Spleen (tissue), 11 donors: ENCODE results near the gene FKTN. TPM values are rescaled to one million over a fixed set of nuclear protein-coding genes. Genes with fewer than 3 reads are reported as not detected.

Experiments used
- DNase-seq: peaks from one replicate; pipeline ENCODE4 v3.0.0-alpha.2; 2020
- H3K27ac ChIP-seq, 8 donors: fragments of 200-600 bp; sonication (generic) in 7 of 8; 1 replicate in 4 of 8; 2 replicates in 4 of 8; pipeline versions ENCODE4 v1.5.0 to v1.8.0; 2016 to 2021; ENCODE audit warnings: inconsistent platforms in 4 of 8, mild to moderate bottlenecking in 4 of 8, moderate library complexity in 1 of 8
- H3K27me3 ChIP-seq, 7 donors: fragments of 200-600 bp; sonication (generic) in 6 of 7; replicated peaks in 1 of 7; 1 replicate in 4 of 7; 2 replicates in 3 of 7; pipeline versions ENCODE4 v1.5.0 to v1.8.0; 2016 to 2021; ENCODE audit warnings: inconsistent platforms in 3 of 7, mild to moderate bottlenecking in 1 of 7
- H3K36me3 ChIP-seq, 6 donors: fragments of 200-600 bp; sonication (generic) in 5 of 6; 1 replicate in 4 of 6; 2 replicates in 2 of 6; pipeline versions ENCODE4 v1.5.0 to v1.8.0; 2016 to 2021; ENCODE audit warnings: inconsistent platforms in 2 of 6
- H3K4me1 ChIP-seq, 6 donors: fragments of 200-600 bp; sonication (generic) in 5 of 6; 1 replicate in 3 of 6; 2 replicates in 3 of 6; pipeline versions ENCODE4 v1.5.0 to v1.8.0; 2016 to 2021; ENCODE audit warnings: inconsistent platforms in 3 of 6
- H3K4me3 ChIP-seq, 8 donors: fragments of 200-600 bp; sonication (generic) in 7 of 8; 1 replicate in 4 of 8; 2 replicates in 4 of 8; pipeline versions ENCODE4 v1.5.0 to v1.8.0; 2016 to 2021; ENCODE audit warnings: inconsistent platforms in 4 of 8, mild to moderate bottlenecking in 4 of 8, moderate library complexity in 2 of 8
- H3K9me3 ChIP-seq, 8 donors: fragments of 200-600 bp; sonication (generic) in 7 of 8; 1 replicate in 4 of 8; 2 replicates in 4 of 8; pipeline versions ENCODE4 v1.5.0 to v1.8.0; 2016 to 2021; ENCODE audit warnings: inconsistent platforms in 4 of 8
- POLR2A ChIP-seq, 3 donors: fragments of 450-650 bp; IDR thresholded peaks; one replicate each; pipeline ENCODE4 v1.5.1; 2017; ENCODE audit warnings: antibody characterized with exemption in 3 of 3, mild to moderate bottlenecking in 1 of 3
- POLR2AphosphoS5 ChIP-seq, 3 donors: sonication (generic); formaldehyde crosslinking; IDR thresholded peaks; one replicate each; pipeline ENCODE4 v1.5.1; 2017; ENCODE audit warnings: antibody characterized with exemption in 3 of 3
- WGBS, 5 donors: extraction: QIAGEN DNeasy Blood & Tissue Kit in 3 of 5; methylation state at CpG; one replicate each; pipeline versions ENCODE4 v1.1.5 to v1.1.7; 2013 to 2018; 5-methylcytosine and 5-hydroxymethylcytosine counted together
- intact Hi-C: fragments of 100-400 bp; cut with DNase I; formaldehyde crosslinking; loops from one replicate; pipeline ENCODE4 v1.15.0; 2023; ENCODE audit warnings: low total_unique reads
- polyA plus RNA-seq, 3 donors: library from polyadenylated mRNA; stranded (reverse); fragments of 200-250 nt; gene quantifications; one replicate each; pipeline ENCODE4 v1.2.1, GENCODE V29; 2013
- total RNA-seq, 7 donors: library from RNA; depleted of rRNA in 3 of 7; stranded (reverse); fragments of >200 nt in 3 of 7; fragmentation: NEBNext Ultra II Directional in 4 of 7; extraction: Animal tissue kit (Norgen Biotek cat#: 25700) in 4 of 7; gene quantifications; one replicate each; pipeline versions ENCODE4 v1.1.0 to v1.2.1, GENCODE V29; 2016 to 2021
- TF ChIP-seq, protein P1 (sequence below), 11 experiments: fragments of 200-600 bp in 7 of 11; fragments of 450-650 bp in 4 of 11; sonication (generic) in 4 of 11; IDR thresholded peaks in 8 of 11; conservative IDR thresholded peaks in 3 of 11; 1 replicate in 7 of 11; 2 replicates in 4 of 11; pipeline versions ENCODE4 v1.4.0 to v1.8.0; 2016 to 2021; ENCODE audit warnings: antibody characterized with exemption in 11 of 11, inconsistent platforms in 4 of 11, mild to moderate bottlenecking in 1 of 11
- donor health status: healthy with polysubstance abuse.
- donor health status: DM: no; HTN: no; CAD: no; lungs with moderate emphysema.
- donor health status: DM: no; HTN: no; CAD: no.
- donor health status: Bipolar disorder and iron deficiency.
- donor health status: healthy.
- donor health status: DM: no; HTN: no; CAD: no.
- donor health status: DM: yes; HTN: yes; CAD: no.

Gene FKTN
- total and polyA plus RNA-seq, 10 donors, result 2.7 to 25.4 (median 11.0) TPM

DNA sequence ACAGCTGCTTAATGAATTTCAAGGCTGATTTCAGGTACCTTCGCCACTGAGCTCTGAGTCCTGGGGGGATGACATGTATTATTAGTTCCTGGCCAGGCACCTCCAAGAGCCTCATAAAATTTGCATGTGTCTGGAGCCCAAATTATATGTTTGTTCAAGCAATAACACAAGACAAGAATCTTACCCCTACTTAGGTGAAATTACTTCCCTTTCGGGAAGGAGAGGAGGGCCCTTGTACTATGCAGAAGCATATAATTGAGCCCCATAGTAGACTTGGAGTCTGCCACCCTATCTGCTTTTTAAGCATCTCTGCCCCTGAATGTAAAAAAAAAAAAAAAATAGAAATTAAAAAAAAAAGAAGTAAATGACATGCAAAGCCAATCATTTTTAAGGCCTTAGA, 123.4 kb downstream of the FKTN start:
- WGBS, 5 donors, result 85 to 98% (median 95%) methylated on average over 2 of the region's 2 CpGs
- Histone ChIP-seq H3K27me3 (no peaks in the 10 kb centered on the region), H3K4me3 (no peak overlapping the region), H3K9me3 (no peaks in the 10 kb centered on the region), H3K27ac (no peak overlapping the region), H3K4me1 (no peaks in the 10 kb centered on the region), H3K36me3 (no peaks in the 10 kb centered on the region)
- TF ChIP-seq POLR2A (IDR thresholded peaks at IDR 0.05), result no peak
- TF ChIP-seq POLR2AphosphoS5 (IDR thresholded peaks at IDR 0.05), result no peak
- TF ChIP-seq, protein P1, sequence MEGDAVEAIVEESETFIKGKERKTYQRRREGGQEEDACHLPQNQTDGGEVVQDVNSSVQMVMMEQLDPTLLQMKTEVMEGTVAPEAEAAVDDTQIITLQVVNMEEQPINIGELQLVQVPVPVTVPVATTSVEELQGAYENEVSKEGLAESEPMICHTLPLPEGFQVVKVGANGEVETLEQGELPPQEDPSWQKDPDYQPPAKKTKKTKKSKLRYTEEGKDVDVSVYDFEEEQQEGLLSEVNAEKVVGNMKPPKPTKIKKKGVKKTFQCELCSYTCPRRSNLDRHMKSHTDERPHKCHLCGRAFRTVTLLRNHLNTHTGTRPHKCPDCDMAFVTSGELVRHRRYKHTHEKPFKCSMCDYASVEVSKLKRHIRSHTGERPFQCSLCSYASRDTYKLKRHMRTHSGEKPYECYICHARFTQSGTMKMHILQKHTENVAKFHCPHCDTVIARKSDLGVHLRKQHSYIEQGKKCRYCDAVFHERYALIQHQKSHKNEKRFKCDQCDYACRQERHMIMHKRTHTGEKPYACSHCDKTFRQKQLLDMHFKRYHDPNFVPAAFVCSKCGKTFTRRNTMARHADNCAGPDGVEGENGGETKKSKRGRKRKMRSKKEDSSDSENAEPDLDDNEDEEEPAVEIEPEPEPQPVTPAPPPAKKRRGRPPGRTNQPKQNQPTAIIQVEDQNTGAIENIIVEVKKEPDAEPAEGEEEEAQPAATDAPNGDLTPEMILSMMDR (IDR thresholded peaks at IDR 0.05 in 8 of 11, conservative IDR thresholded peaks at IDR 0.05 in 3 of 11), result no peak
- intact Hi-C loops, result no loop called here
- no peak for DNase-seq

DNA sequence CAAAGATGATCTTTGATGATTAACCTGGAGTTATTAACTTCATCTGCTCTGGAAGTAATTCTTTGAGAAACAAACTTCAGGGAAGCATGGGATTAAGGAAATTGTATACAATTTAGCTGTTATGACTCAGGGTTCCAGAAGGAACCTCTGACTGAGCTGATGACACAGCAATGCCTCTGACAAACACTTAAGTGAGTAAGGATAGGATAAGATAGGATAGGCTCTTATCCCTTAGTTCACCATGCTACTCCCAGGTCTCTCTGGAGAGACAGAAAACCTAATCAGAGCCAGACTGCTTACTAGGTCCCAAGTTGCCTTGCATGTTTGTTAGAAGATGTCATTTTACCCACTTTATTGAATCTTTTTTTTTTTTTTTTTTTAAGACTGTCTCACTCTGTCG, 123.8 kb downstream of the FKTN start:
- WGBS, 5 donors, result 81 to 100% (median 96%) methylated on average over 1 of the region's 1 CpG
- H3K27ac ChIP-seq, result no peak overlapping the region
- intact Hi-C loops, result no loop called here

DNA sequence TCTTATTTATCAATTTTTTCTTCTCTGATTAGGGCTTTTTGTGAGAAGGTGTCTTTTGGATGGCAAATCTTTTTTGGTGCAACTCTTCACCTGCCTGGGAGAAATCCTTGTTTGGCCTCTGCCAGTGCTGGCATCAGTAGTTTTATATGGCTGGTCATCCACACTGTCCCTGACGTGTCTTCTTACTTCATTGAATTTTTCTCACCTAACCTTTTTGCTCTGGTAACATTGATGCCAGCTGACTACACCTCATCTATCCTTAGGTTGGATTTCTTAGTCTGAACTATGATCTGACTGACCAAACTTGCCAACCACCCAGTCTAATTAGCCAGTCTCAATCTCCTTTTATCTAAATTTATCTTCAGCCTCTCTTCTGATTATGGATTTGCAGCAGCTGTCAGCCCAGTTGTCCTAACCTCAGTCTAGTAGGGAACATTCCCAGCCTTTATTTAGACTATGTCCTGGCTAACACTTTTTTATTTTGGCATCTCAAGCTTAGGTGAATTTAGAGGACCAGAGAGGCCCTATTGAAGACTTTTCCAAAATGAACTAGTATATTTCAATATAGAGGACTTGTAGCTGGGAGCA, 125.9 kb downstream of the FKTN start:
- no peak overlapping the region for H3K27ac ChIP-seq
- DNase-seq, result no peak
- no peaks in the 10 kb centered on the region for H3K9me3 ChIP-seq
- no peak overlapping the region for H3K4me3 ChIP-seq
- H3K27me3 ChIP-seq, result no peaks in the 10 kb centered on the region
- no peaks in the 10 kb centered on the region for H3K4me1 ChIP-seq
- no peaks in the 10 kb centered on the region for H3K36me3 ChIP-seq
- TF ChIP-seq POLR2AphosphoS5 (IDR thresholded peaks at IDR 0.05) (no peak), POLR2A (IDR thresholded peaks at IDR 0.05) (no peak)
- TF ChIP-seq, protein P1 (IDR thresholded peaks at IDR 0.05 in 8 of 11, conservative IDR thresholded peaks at IDR 0.05 in 3 of 11), result no peak
- intact Hi-C loops, result no loop called here
- 75 to 90% (median 81%) methylated on average over 1 of the region's 1 CpG for WGBS, 5 donors

More for the DNA sequence above, 123.8 kb downstream of the FKTN start:
- no peaks in the 10 kb centered on the region for H3K9me3 ChIP-seq
- no peak for TF ChIP-seq POLR2AphosphoS5 (IDR thresholded peaks at IDR 0.05)
- no peak for TF ChIP-seq POLR2A (IDR thresholded peaks at IDR 0.05)
- TF ChIP-seq, protein P1 (IDR thresholded peaks at IDR 0.05 in 8 of 11, conservative IDR thresholded peaks at IDR 0.05 in 3 of 11), result no peak
- no peaks in the 10 kb centered on the region for H3K27me3 ChIP-seq
- DNase-seq, result no peak
- H3K4me1 ChIP-seq, result no peaks in the 10 kb centered on the region
- no peaks in the 10 kb centered on the region for H3K36me3 ChIP-seq
- no peak overlapping the region for H3K4me3 ChIP-seq

DNA sequence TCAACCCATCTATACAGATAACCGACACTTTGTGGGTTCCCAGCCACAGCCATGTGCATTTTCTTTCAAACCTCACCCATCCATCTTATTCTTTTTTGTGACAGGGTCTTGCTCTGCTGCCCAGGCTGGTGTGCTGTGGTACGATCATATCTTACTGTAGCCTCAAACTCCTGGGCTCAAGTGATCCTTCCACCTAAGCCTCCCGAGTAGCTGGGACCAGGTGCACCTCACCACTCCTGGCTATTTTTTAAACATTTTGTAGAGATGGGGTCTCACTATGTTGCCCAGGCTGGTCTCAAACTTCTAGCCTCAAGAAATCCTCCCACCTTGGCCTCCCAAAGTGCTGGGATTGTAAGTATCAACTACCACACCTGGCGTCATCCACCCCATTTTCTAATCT, 129.0 kb downstream of the FKTN start:
- DNase-seq, result no peak
- H3K27ac ChIP-seq, result no peak overlapping the region
- TF ChIP-seq, protein P1 (IDR thresholded peaks at IDR 0.05 in 8 of 11, conservative IDR thresholded peaks at IDR 0.05 in 3 of 11), result no peak
- TF ChIP-seq POLR2AphosphoS5 (IDR thresholded peaks at IDR 0.05) (no peak), POLR2A (IDR thresholded peaks at IDR 0.05) (no peak)
- peaks cover 0 to 11% (median 8%) of the 10 kb centered on the region in 7 donors for H3K27me3 ChIP-seq
- H3K36me3 ChIP-seq, result no peaks in the 10 kb centered on the region
- H3K9me3 ChIP-seq, result no peaks in the 10 kb centered on the region
- intact Hi-C loops, result no loop called here
- no peak overlapping the region for H3K4me3 ChIP-seq
- no peaks in the 10 kb centered on the region for H3K4me1 ChIP-seq
- WGBS, 5 donors, result 89 to 99% (median 94%) methylated on average over 4 of the region's 4 CpGs

Other genes starting within 250 kb of the FKTN start
- 1 to 10 TPM; 3.0 to 5.8 (median 5.1) TPM for gene FSD1L, start 110.1 kb upstream of the FKTN start, total RNA-seq
- under 1 TPM; 0.70 to 0.90 (median 0.74) TPM for gene FSD1L, start 110.1 kb upstream of the FKTN start, polyA plus RNA-seq
- gene TAL2, start 104.3 kb downstream of the FKTN start, total RNA-seq, result not detected
- gene TAL2, start 104.3 kb downstream of the FKTN start, polyA plus RNA-seq, result under 1 TPM in 2 of 3 donors, not detected in 1; 0.22 to 0.54 TPM
- gene TMEM38B, start 136.4 kb downstream of the FKTN start, total RNA-seq, result 10 to 100 TPM in 3 of 7 donors, 1 to 10 TPM in 4; 5.2 to 12.1 (median 9.4) TPM
- 1 to 10 TPM; 3.1 to 4.5 (median 3.9) TPM for gene TMEM38B, start 136.4 kb downstream of the FKTN start, polyA plus RNA-seq